Neural crest cell (in vitro differentiated cells): ENCODE results near the gene GNAQ. TPM values are rescaled to one million over a fixed set of nuclear protein-coding genes. Genes with fewer than 3 reads are reported as not detected.

Experiments used
- DNase-seq: peaks from one replicate; pipeline ENCODE4 v3.0.0; 2021; ENCODE audit warnings: low read depth, mixed read lengths, low spot score
- H3K27ac Mint-ChIP-seq: one replicate; pipeline ENCODE4 v1.8.0; 2021; ENCODE audit warnings: mild to moderate bottlenecking, mixed read lengths; ENCODE audit not compliant: unreplicated experiment
- H3K27me3 Mint-ChIP-seq: 2 replicates; pipeline ENCODE4 v1.8.0; 2021; ENCODE audit warnings: low read depth, mild to moderate bottlenecking, mixed read lengths
- H3K36me3 Mint-ChIP-seq: 2 replicates; pipeline ENCODE4 v1.8.0; 2021; ENCODE audit warnings: low read depth, mild to moderate bottlenecking, mixed read lengths
- H3K4me1 Mint-ChIP-seq: 2 replicates; pipeline ENCODE4 v1.8.0; 2021; ENCODE audit warnings: mixed read lengths
- H3K4me3 Mint-ChIP-seq: one replicate; pipeline ENCODE4 v1.8.0; 2021; ENCODE audit warnings: mild to moderate bottlenecking, mixed read lengths
- H3K9me3 Mint-ChIP-seq: 2 replicates; pipeline ENCODE4 v1.8.0; 2021; ENCODE audit warnings: mixed read lengths
- CTCF ChIP-seq: fragments of 200-600 bp; sonication (generic); conservative IDR thresholded peaks from 2 replicates; pipeline ENCODE4 v1.5.0; 2021; ENCODE audit warnings: antibody characterized with exemption, mild to moderate bottlenecking
- total RNA-seq: library from RNA; stranded (reverse); gene quantifications from 2 replicates; pipeline ENCODE4 v1.2.1, GENCODE V29; 2021

GNAQ gene
- total RNA-seq, 1 donor from 2014 or later, result 53.3 TPM

- peaks cover 15% of the 10 kb centered on the region for H3K36me3 Mint-ChIP-seq
- H3K27me3 Mint-ChIP-seq, result no peaks in the 10 kb centered on the region
- H3K4me1 Mint-ChIP-seq, result peaks cover 11% of the 10 kb centered on the region
- H3K27ac Mint-ChIP-seq, result no peak overlapping the region
- no peak for TF ChIP-seq CTCF
- H3K9me3 Mint-ChIP-seq, result no peaks in the 10 kb centered on the region
- no peak for DNase-seq
- H3K4me3 Mint-ChIP-seq, result no peak overlapping the region
Measured at GRCh38 chr9:77807846-77808750, 223.5 kb downstream of the GNAQ start.

- no peaks in the 10 kb centered on the region for H3K27me3 Mint-ChIP-seq
- TF ChIP-seq CTCF, result no peak
- H3K27ac Mint-ChIP-seq, result no peak overlapping the region
- peaks cover 11% of the 10 kb centered on the region for H3K4me1 Mint-ChIP-seq
- no peaks in the 10 kb centered on the region for H3K9me3 Mint-ChIP-seq
- peaks cover 15% of the 10 kb centered on the region for H3K36me3 Mint-ChIP-seq
- H3K4me3 Mint-ChIP-seq, result no peak overlapping the region
- no peak for DNase-seq
Measured at GRCh38 chr9:77807281-77807683, 224.3 kb downstream of the GNAQ start.

- H3K36me3 Mint-ChIP-seq, result peaks cover 15% of the 10 kb centered on the region
- H3K27me3 Mint-ChIP-seq, result no peaks in the 10 kb centered on the region
- no peak overlapping the region for H3K27ac Mint-ChIP-seq
- no peak for TF ChIP-seq CTCF
- peaks cover 11% of the 10 kb centered on the region for H3K4me1 Mint-ChIP-seq
- no peak overlapping the region for H3K4me3 Mint-ChIP-seq
- no peak for DNase-seq
- H3K9me3 Mint-ChIP-seq, result no peaks in the 10 kb centered on the region
Measured at GRCh38 chr9:77806741-77807140, 224.9 kb downstream of the GNAQ start.

GRCh38 chr9:77805810-77806209 lies 225.8 kb downstream of the GNAQ start:
- peaks cover 16% of the 10 kb centered on the region for H3K4me1 Mint-ChIP-seq
- no peak for DNase-seq
- no peak overlapping the region for H3K27ac Mint-ChIP-seq
- TF ChIP-seq CTCF, result no peak
- H3K4me3 Mint-ChIP-seq, result no peak overlapping the region
- no peaks in the 10 kb centered on the region for H3K27me3 Mint-ChIP-seq
- no peaks in the 10 kb centered on the region for H3K9me3 Mint-ChIP-seq
- peaks cover 15% of the 10 kb centered on the region for H3K36me3 Mint-ChIP-seq

GRCh38 chr9:77803423-77803822 lies 228.2 kb downstream of the GNAQ start:
- no peak for TF ChIP-seq CTCF
- Mint-ChIP-seq H3K4me3 (no peak overlapping the region), H3K27ac (no peak overlapping the region), H3K36me3 (peaks cover 7% of the 10 kb centered on the region), H3K9me3 (no peaks in the 10 kb centered on the region), H3K27me3 (no peaks in the 10 kb centered on the region), H3K4me1 (peaks cover 12% of the 10 kb centered on the region)
- DNase-seq, result no peak
